Islet of Langerhans (tissue), 1 donor: Measurements from ENCODE around the gene EGFR.

Experiments used
- FAIRE-seq: peaks from one replicate; lab custom pipeline; 2011; peaks lifted over from hg19 to GRCh38; lab: Jason Lieb, UNC

EGFR gene

DNA sequence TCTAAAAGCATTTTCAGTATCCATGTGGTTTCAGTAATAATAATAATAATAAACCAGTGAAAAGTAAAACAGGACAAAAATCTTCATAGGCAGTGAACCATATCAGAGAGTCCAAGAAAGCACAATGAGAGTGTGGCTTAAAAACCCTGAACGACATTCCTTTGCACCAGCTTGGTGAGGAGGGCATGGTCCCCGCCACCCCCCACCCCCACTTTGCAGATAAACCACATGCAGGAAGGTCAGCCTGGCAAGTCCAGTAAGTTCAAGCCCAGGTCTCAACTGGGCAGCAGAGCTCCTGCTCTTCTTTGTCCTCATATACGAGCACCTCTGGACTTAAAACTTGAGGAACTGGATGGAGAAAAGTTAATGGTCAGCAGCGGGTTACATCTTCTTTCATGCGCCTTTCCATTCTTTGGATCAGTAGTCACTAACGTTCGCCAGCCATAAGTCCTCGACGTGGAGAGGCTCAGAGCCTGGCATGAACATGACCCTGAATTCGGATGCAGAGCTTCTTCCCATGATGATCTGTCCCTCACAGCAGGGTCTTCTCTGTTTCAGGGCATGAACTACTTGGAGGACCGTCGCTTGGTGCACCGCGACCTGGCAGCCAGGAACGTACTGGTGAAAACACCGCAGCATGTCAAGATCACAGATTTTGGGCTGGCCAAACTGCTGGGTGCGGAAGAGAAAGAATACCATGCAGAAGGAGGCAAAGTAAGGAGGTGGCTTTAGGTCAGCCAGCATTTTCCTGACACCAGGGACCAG is 172.5 kb downstream of the EGFR start:
- no peak for FAIRE-seq

DNA sequence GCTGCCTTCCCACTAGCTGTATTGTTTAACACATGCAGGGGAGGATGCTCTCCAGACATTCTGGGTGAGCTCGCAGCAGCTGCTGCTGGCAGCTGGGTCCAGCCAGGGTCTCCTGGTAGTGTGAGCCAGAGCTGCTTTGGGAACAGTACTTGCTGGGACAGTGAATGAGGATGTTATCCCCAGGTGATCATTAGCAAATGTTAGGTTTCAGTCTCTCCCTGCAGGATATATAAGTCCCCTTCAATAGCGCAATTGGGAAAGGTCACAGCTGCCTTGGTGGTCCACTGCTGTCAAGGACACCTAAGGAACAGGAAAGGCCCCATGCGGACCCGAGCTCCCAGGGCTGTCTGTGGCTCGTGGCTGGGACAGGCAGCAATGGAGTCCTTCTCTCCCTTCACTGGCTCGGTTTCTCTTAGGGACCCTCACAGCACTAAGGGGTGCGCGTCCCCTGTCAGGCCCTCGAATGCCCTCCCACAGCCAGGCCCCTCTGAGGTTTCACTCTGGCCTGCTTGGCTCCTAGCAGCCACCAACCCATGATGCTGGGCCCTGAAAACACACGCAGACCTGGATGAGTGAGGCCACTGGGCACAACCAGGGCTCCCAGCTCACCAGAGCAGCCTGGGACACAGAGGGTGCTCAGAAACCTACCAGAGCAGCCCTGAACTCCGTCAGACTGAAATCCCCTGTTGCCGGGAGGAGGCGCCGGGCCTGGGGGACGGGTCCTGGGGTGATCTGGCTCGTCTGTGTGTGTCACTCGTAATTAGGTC is 173.3 kb downstream of the EGFR start:
- no peak for FAIRE-seq

GRCh38 chr7:55192723-55193122 is 173.9 kb downstream of the EGFR start:
- FAIRE-seq, result no peak

DNA sequence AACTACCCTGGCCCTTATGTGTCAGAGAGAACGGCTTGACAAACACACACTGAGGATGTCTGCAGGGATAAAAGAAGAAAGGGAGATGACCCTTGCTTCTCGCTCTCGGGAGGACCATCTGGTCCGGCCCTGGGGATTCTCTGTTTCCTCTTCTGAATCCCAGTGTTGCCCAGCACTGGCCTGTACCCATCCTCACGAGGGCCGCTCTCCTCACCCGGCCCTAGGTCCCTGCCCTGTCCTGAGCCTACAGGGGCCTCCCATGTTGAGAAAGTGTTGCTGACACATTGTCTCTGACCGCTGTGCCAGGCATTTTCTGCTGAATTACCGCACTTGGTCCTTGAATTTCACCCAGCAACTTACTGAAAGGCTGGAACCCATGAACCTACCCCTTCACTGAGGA is 174.4 kb downstream of the EGFR start:
- FAIRE-seq, result no peak

DNA sequence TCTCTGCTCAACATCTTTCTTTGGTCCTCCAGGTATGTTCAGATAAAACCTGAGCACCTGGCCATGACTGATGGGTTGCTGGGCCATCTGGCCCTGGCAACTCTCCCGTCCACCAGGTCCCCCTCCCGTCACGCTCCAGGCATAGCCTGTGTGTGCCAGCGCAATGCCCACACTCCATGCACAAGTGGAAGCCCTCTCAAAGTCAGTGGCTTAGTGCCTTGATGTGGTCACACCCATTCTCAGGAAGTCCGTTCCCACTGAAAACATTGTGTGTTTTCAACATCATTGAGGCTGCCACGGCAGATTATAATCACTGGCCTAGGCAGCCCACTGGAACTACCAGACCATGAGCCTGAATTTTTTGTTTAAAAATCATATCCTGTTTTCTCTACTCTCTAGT is 175.7 kb downstream of the EGFR start:
- FAIRE-seq, result no peak

- no peak for FAIRE-seq
Measured at GRCh38 chr7:55198634-55199392, 180.0 kb downstream of the EGFR start.

GRCh38 chr7:55199418-55199817 is 180.6 kb downstream of the EGFR start:
- FAIRE-seq, result no peak

DNA sequence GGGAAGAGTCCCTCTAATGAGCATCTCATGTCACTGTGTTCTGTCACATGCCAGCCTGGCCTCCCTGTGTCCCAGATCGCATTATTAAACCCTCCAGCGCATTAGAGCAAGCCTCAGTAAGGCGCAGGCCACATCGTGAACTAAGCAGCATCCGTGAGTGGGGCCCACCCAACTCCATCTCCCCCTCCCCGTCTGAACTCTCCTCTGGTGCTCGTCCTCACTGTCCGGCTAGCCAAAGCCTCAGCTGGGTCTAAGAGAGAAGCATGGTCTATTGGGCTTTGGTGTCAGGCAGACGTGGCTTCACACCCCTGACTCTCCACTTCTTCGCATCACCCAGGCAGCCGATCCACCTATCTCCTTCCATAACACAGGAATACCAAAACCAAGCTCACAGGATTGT is 181.6 kb downstream of the EGFR start:
- FAIRE-seq, result no peak

DNA sequence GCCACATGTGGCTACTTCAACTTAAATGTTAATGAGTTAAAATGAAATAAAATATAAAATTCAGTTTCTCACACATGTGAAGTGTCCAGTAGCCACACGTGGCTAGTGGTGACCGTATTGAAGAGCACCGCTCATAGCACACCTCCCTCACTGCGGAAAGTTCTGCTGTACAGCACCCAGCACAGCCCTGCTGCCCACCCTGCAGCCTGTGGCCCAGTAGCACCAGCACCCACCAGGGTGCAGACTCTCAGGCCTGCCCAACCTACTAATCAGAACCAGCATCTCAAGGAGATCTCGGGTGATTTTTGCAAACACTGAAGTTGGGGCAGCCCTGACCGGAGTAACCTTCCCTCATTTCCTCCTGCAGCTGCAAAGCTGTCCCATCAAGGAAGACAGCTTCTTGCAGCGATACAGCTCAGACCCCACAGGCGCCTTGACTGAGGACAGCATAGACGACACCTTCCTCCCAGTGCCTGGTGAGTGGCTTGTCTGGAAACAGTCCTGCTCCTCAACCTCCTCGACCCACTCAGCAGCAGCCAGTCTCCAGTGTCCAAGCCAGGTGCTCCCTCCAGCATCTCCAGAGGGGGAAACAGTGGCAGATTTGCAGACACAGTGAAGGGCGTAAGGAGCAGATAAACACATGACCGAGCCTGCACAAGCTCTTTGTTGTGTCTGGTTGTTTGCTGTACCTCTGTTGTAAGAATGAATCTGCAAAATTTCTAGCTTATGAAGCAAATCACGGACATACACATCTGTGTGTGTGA is 183.5 kb downstream of the EGFR start:
- FAIRE-seq, result no peak

DNA sequence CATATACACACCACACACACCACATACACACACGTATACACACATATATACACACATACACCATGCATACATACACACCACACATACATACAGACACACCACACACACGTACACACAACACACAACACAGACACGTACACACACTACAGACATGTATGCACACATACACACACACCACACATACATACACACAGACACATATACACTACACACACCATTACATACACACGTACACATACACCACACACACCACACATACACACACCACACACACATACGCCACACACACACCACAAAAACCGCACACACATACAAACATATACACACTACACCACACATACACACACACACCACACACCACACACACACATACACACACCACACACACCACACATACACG is 184.5 kb downstream of the EGFR start:
- FAIRE-seq, result no peak

DNA sequence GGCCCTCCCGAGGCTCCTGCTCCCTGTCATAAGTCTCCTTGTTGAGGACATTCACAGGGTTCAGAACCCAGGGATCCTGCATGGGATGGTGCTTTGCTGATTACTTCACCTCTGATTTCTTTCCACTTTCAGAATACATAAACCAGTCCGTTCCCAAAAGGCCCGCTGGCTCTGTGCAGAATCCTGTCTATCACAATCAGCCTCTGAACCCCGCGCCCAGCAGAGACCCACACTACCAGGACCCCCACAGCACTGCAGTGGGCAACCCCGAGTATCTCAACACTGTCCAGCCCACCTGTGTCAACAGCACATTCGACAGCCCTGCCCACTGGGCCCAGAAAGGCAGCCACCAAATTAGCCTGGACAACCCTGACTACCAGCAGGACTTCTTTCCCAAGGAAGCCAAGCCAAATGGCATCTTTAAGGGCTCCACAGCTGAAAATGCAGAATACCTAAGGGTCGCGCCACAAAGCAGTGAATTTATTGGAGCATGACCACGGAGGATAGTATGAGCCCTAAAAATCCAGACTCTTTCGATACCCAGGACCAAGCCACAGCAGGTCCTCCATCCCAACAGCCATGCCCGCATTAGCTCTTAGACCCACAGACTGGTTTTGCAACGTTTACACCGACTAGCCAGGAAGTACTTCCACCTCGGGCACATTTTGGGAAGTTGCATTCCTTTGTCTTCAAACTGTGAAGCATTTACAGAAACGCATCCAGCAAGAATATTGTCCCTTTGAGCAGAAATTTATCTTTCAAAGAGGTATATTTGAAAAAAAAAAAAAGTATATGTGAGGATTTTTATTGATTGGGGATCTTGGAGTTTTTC is 186.5 kb downstream of the EGFR start:
- FAIRE-seq, result no peak

- FAIRE-seq, result no peak
Measured at GRCh38 chr7:55206235-55207029, 187.6 kb downstream of the EGFR start.

- FAIRE-seq, result no peak
Measured at GRCh38 chr7:55207436-55208125, 188.8 kb downstream of the EGFR start.

- no peak for FAIRE-seq
Measured at GRCh38 chr7:55209366-55209765, 190.5 kb downstream of the EGFR start.

GRCh38 chr7:55210176-55210575 is 191.4 kb downstream of the EGFR start:
- no peak for FAIRE-seq

DNA sequence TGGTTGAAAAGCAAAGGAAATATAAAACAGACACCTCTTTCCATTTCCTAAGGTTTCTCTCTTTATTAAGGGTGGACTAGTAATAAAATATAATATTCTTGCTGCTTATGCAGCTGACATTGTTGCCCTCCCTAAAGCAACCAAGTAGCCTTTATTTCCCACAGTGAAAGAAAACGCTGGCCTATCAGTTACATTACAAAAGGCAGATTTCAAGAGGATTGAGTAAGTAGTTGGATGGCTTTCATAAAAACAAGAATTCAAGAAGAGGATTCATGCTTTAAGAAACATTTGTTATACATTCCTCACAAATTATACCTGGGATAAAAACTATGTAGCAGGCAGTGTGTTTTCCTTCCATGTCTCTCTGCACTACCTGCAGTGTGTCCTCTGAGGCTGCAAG is 191.9 kb downstream of the EGFR start:
- FAIRE-seq, result no peak

GRCh38 chr7:55211726-55212125 is 192.9 kb downstream of the EGFR start:
- no peak for FAIRE-seq

- FAIRE-seq, result no peak
Measured at GRCh38 chr7:55212176-55212575, 193.4 kb downstream of the EGFR start.

DNA sequence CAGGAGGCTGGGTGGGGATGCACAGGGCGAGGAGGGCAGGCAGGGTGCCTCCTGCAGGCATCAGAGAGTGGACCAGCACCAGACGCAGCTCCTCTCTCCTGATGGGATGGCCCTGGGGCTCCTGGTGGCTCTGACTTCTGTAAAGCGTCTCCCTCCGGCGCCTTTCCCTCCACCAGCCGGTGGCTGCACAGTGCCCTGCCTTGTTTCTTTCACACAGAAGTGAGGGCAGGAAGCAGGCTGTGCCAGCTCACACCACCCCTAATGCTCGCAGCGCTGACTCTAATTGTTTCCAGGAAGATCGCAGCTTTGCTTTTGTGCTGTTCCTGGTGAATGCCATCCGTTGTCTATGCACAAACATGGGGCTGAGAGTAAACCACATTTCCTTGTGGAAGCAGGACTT is 194.0 kb downstream of the EGFR start:
- no peak for FAIRE-seq

GRCh38 chr7:55214707-55215106 is 195.9 kb downstream of the EGFR start:
- no peak for FAIRE-seq
